ENCODE measurements around the gene SLC34A2.

Gene SLC34A2

GRCh38 chr4:25725870-25726269 is 70.2 kb downstream of the SLC34A2 start:
- no peak for DNase-seq (ENCODE audit: low spot score)

- no peak for DNase-seq (ENCODE audit: low spot score)
These were observed 72.3 kb downstream of the SLC34A2 start for GRCh38 chr4:25727711-25728493.
